ENCODE results near the gene NUDT2. TPM values are rescaled to one million over a fixed set of nuclear protein-coding genes. Genes with fewer than 3 reads are reported as not detected.

Gene NUDT2
- total RNA-seq, 1 experiment from 2014 or later, result 14.4 TPM

- intact Hi-C loops (cut with micrococcal nuclease; ENCODE audit: unreplicated experiment), result loop anchor here (1.0 to 5.0 kb wide), 5 partner anchors 48 to 330 kb away; partner anchors contain the start of genes DCAF12, DNAI1, FAM219A and KIF24
- H3K27ac Mint-ChIP-seq (ENCODE audit: unreplicated experiment), result peak overlapping the region; percentile 49
- peaks cover 26% of the 10 kb centered on the region for H3K4me1 Mint-ChIP-seq (ENCODE audit: low read depth, unreplicated experiment)
- POLR2A ChIA-PET, result interaction anchor here (1.0 to 1.4 kb wide), 3 partner anchors 25 to 50 kb away, joined by 4 to 8 read pairs (median 5); no protein-coding TSS in a partner anchor
- Histone ChIP-seq H3K4me3 (ENCODE audit: low read depth, low read length) (peak overlapping the region; percentile 89), H3K27me3 (replicated peaks; ENCODE audit: control insufficient read depth, insufficient read depth, low read length) (no peaks in the 10 kb centered on the region), H3K36me3 (ENCODE audit: control insufficient read depth, insufficient read depth, low read length) (no peaks in the 10 kb centered on the region; the same call in 1 of the 2 replicates), H3K4me1 (peaks cover 29% of the 10 kb centered on the region), H3K9me3 (no peaks in the 10 kb centered on the region)
- no peaks in the 10 kb centered on the region for H3K9me3 Mint-ChIP-seq (ENCODE audit: unreplicated experiment)
- BruUV-seq (replicated peaks), result no TSS peak
- no peak for TF ChIP-seq CTCF (IDR thresholded peaks at IDR 0.05; ENCODE audit: insufficient read depth in 1 of 2, low read depth in 1 of 2, low read length in 1 of 2, severe bottlenecking in 1 of 2, unreplicated experiment in 1 of 2)
- no peaks in the 10 kb centered on the region for H3K27me3 Mint-ChIP-seq (ENCODE audit: insufficient read depth, unreplicated experiment)
- DNase-seq, result peak; percentile 60 to 69
- CTCF ChIA-PET, result interaction anchor here (0.6 to 7.5 kb wide), 6 partner anchors 25 to 303 kb away, joined by 3 to 105 read pairs (median 6); no protein-coding TSS in a partner anchor
- peak overlapping the region; percentile 88 for H3K4me3 Mint-ChIP-seq (ENCODE audit: unreplicated experiment)
- peaks cover 17% of the 10 kb centered on the region for H3K36me3 Mint-ChIP-seq (ENCODE audit: insufficient read depth, unreplicated experiment)
Measured at GRCh38 chr9:34377404-34377746, 48.0 kb downstream of the NUDT2 start.

GRCh38 chr9:34378376-34379060, 49.1 kb downstream of the NUDT2 start:
- Mint-ChIP-seq H3K27me3 (ENCODE audit: insufficient read depth, unreplicated experiment) (no peaks in the 10 kb centered on the region), H3K4me1 (ENCODE audit: low read depth, unreplicated experiment) (peaks cover 26% of the 10 kb centered on the region), H3K36me3 (ENCODE audit: insufficient read depth, unreplicated experiment) (peaks cover 12% of the 10 kb centered on the region), H3K9me3 (ENCODE audit: unreplicated experiment) (no peaks in the 10 kb centered on the region), H3K27ac (ENCODE audit: unreplicated experiment) (no peak overlapping the region), H3K4me3 (ENCODE audit: unreplicated experiment) (no peak overlapping the region)
- no peaks in the 10 kb centered on the region for H3K27me3 ChIP-seq (replicated peaks; ENCODE audit: control insufficient read depth, insufficient read depth, low read length)
- BruUV-seq (replicated peaks), result no TSS peak
- TF ChIP-seq CTCF (IDR thresholded peaks at IDR 0.05; ENCODE audit: insufficient read depth in 1 of 2, low read depth in 1 of 2, low read length in 1 of 2, severe bottlenecking in 1 of 2, unreplicated experiment in 1 of 2), result no peak
- H3K4me3 ChIP-seq (ENCODE audit: low read depth, low read length), result no peak overlapping the region
- ChIA-PET POLR2A (no interaction called here), CTCF (interaction anchor here (0.7 to 7.5 kb wide), 6 partner anchors 25 to 213 kb away, joined by 3 to 105 read pairs (median 6); no protein-coding TSS in a partner anchor)
- H3K4me1 ChIP-seq, result peaks cover 29% of the 10 kb centered on the region
- intact Hi-C loops (cut with micrococcal nuclease; ENCODE audit: unreplicated experiment), result loop anchor here (1.0 to 5.0 kb wide), 4 partner anchors 46 to 331 kb away; partner anchors contain the start of gene UBAP2
- no peaks in the 10 kb centered on the region for H3K9me3 ChIP-seq
- no peaks in the 10 kb centered on the region for H3K36me3 ChIP-seq (ENCODE audit: control insufficient read depth, insufficient read depth, low read length)
- no peak for DNase-seq

GRCh38 chr9:34379334-34380033, 50.1 kb downstream of the NUDT2 start:
- peaks cover 6% of the 10 kb centered on the region for H3K36me3 Mint-ChIP-seq (ENCODE audit: insufficient read depth, unreplicated experiment)
- H3K9me3 Mint-ChIP-seq (ENCODE audit: unreplicated experiment), result no peaks in the 10 kb centered on the region
- intact Hi-C loops (cut with micrococcal nuclease; ENCODE audit: unreplicated experiment), result loop anchor here (1.0 to 5.0 kb wide), 4 partner anchors 47 to 332 kb away; partner anchors contain the start of gene UBAP2
- no peaks in the 10 kb centered on the region for H3K27me3 Mint-ChIP-seq (ENCODE audit: insufficient read depth, unreplicated experiment)
- H3K27ac Mint-ChIP-seq (ENCODE audit: unreplicated experiment), result no peak overlapping the region
- POLR2A ChIA-PET, result no interaction called here
- peaks cover 26% of the 10 kb centered on the region for H3K4me1 Mint-ChIP-seq (ENCODE audit: low read depth, unreplicated experiment)
- no peaks in the 10 kb centered on the region for H3K27me3 ChIP-seq (replicated peaks; ENCODE audit: control insufficient read depth, insufficient read depth, low read length)
- CTCF ChIA-PET, result interaction anchor here (0.5 to 7.5 kb wide), 7 partner anchors 24 to 1397 kb away, joined by 3 to 105 read pairs (median 4); no protein-coding TSS in a partner anchor
- no peaks in the 10 kb centered on the region for H3K36me3 ChIP-seq (ENCODE audit: control insufficient read depth, insufficient read depth, low read length)
- peak; percentile 92 to 96 for TF ChIP-seq CTCF (IDR thresholded peaks at IDR 0.05; ENCODE audit: insufficient read depth in 1 of 2, low read depth in 1 of 2, low read length in 1 of 2, severe bottlenecking in 1 of 2, unreplicated experiment in 1 of 2)
- H3K4me3 ChIP-seq (ENCODE audit: low read depth, low read length), result no peak overlapping the region
- DNase-seq, result peak; percentile 89 to 90
- H3K4me1 ChIP-seq, result peaks cover 21% of the 10 kb centered on the region
- BruUV-seq (replicated peaks), result no TSS peak
- H3K4me3 Mint-ChIP-seq (ENCODE audit: unreplicated experiment), result peak overlapping the region; percentile 67
- H3K9me3 ChIP-seq, result no peaks in the 10 kb centered on the region
